Activated T-cell treated with anti-CD3 and anti-CD28 coated beads, Interleukin-2, amount 50 U/mL, for 24 hours (primary cell): ENCODE results near the gene PCDH9.

Source experiments
- DNase-seq: peaks from one replicate; pipeline ENCODE4 v3.0.0-alpha.2; 2020
- H3K27ac Mint-ChIP-seq: 2 replicates; pipeline ENCODE4 v1.8.0; 2020; ENCODE audit warnings: mild to moderate bottlenecking, mixed read lengths
- H3K27me3 Mint-ChIP-seq: 2 replicates; pipeline ENCODE4 v1.8.0; 2020; ENCODE audit warnings: mixed read lengths
- H3K36me3 Mint-ChIP-seq: 2 replicates; pipeline ENCODE4 v1.8.0; 2020; ENCODE audit warnings: low read depth, mixed read lengths
- H3K4me1 Mint-ChIP-seq: 2 replicates; pipeline ENCODE4 v1.8.0; 2020; ENCODE audit warnings: low read depth, mixed read lengths
- H3K4me3 Mint-ChIP-seq: 2 replicates; pipeline ENCODE4 v1.8.0; 2020; ENCODE audit warnings: mild to moderate bottlenecking, moderate library complexity, mixed read lengths
- H3K9me3 Mint-ChIP-seq: 2 replicates; pipeline ENCODE4 v1.8.0; 2020; ENCODE audit warnings: mixed read lengths

Gene PCDH9

DNA sequence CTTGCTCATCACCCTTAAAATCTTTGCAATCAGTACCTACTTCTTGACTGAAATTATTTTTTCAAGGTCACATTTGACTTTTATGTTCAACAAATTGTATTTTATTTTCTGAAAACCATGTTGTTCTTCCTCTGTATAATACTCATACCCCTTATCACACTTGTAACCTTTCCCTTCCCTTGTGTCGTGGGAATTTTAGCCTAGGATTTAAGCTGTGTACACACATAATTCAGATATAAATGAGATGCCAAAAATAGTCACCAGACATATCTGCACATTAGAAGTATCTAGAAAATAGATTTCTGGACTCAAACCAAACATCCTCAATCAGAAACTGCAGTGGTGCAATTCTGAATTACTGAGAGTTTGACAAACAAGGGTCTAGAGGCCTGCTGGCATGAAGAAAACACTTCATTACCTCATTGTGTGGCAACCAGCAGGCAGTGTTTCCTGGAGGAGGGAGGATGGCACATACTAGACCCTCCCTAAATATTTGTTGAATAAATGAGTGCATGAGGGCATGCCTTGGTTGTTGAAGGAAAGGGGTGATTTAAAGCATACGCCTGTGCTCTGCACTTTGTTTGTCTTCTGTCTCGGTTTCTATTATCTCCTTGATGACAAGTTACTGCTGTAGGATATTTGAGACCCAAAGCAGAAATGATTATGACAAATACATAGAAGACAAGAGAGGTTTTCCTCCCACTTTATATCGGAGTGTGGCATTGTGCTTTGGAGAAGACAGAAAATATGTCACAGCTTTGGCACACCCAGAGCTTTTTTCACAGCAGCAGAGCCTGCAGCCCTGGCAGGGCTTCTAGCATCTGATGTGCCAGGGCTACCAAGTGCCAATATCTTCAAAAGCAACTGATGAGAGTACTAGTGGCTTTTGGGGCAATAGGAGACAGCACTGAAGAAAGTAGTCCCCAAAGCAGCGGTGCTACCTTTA is 881.1 kb downstream of the PCDH9 start:
- H3K27ac Mint-ChIP-seq: no peak overlapping the region
- peaks cover 2% of the 10 kb centered on the region for H3K9me3 Mint-ChIP-seq
- H3K4me3 Mint-ChIP-seq: no peak overlapping the region
- H3K4me1 Mint-ChIP-seq: no peaks in the 10 kb centered on the region
- no peaks in the 10 kb centered on the region for H3K36me3 Mint-ChIP-seq
- DNase-seq: no peak
- no peaks in the 10 kb centered on the region for H3K27me3 Mint-ChIP-seq

DNA sequence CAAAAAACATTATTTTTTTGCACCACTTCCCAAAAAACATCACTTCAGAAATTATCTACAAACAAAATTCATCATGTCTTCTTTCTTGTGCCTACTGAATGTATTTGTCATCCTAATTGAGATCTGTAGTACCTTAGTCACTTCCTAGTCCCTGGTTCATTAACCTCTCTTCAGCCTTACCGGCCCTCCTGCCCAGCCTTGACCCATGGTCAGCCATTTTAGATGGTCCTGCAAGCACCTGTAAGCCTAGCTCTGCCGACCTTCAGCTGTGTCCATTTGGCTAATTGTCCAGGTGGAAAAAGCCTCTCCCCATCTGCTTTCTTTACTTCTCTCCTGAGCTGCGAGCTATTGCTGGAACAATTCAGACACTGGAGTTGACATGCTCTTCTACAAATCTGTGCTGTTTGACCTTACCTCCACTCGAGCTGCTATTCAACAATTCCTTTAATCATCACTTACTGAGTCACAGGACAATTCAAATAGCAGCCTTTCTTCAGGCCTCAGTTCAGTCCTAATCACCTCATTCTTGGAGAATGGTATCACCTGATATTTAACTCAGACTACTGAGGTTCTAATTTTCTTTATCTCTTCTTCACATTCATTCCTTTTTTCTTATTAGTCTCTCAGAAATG is 882.5 kb downstream of the PCDH9 start:
- Mint-ChIP-seq H3K4me1 (no peaks in the 10 kb centered on the region), H3K27ac (no peak overlapping the region), H3K9me3 (peaks cover 2% of the 10 kb centered on the region)

GRCh38 chr13:66345971-66346370 is 884.2 kb downstream of the PCDH9 start:
- peaks cover 2% of the 10 kb centered on the region for H3K9me3 Mint-ChIP-seq
- no peak overlapping the region for H3K27ac Mint-ChIP-seq
- H3K4me1 Mint-ChIP-seq: no peaks in the 10 kb centered on the region
- DNase-seq: no peak
- no peaks in the 10 kb centered on the region for H3K36me3 Mint-ChIP-seq
- H3K4me3 Mint-ChIP-seq: no peak overlapping the region
- no peaks in the 10 kb centered on the region for H3K27me3 Mint-ChIP-seq

More for the DNA sequence above, 882.5 kb downstream of the PCDH9 start:
- Mint-ChIP-seq H3K27me3 (no peaks in the 10 kb centered on the region), H3K4me3 (no peak overlapping the region), H3K36me3 (no peaks in the 10 kb centered on the region)
- DNase-seq: no peak

- H3K36me3 Mint-ChIP-seq: no peaks in the 10 kb centered on the region
- no peak for DNase-seq
These were observed 884.7 kb downstream of the PCDH9 start for GRCh38 chr13:66345518-66345810.

DNA sequence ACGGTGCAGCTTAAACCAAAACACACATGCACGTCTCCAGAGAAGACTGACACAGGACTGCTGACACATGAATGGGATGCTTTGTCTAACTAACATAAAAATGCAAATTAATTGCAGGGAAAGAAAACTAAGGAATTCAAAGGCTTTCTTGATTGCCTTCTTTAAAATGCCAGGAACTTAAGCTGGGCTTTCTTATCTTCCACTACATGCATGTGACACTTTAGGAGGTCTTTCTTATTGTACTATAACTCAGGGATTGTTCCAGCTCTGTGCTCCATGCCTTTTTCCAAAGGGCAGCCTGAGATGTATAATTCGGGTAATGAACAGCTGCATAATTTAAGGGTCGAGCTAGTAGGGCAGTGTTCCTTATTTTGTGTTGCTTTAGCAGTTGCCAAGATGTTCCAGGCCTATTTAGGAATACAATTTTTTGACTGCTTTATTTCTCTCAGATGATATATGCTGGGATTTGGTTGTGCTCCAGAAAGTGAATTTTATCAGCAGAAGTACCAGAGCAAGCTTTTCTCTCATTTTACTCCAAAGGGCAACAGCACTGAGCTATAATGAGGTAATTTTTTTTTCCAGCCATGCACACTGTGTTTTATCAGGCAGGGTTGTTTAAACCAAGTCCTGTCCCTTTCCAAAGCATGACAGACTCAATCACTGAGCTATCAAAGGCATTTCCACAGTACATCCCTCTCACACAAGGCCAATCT is 885.2 kb downstream of the PCDH9 start:
- H3K4me1 Mint-ChIP-seq: no peaks in the 10 kb centered on the region
- peaks cover 2% of the 10 kb centered on the region for H3K9me3 Mint-ChIP-seq
- no peak overlapping the region for H3K4me3 Mint-ChIP-seq
- no peak overlapping the region for H3K27ac Mint-ChIP-seq
- H3K27me3 Mint-ChIP-seq: no peaks in the 10 kb centered on the region
- no peaks in the 10 kb centered on the region for H3K36me3 Mint-ChIP-seq
- DNase-seq: no peak

More at GRCh38 chr13:66345518-66345810, 884.7 kb downstream of the PCDH9 start:
- Mint-ChIP-seq H3K9me3 (peaks cover 2% of the 10 kb centered on the region), H3K27ac (no peak overlapping the region), H3K4me1 (no peaks in the 10 kb centered on the region), H3K4me3 (no peak overlapping the region), H3K27me3 (no peaks in the 10 kb centered on the region)

- no peak overlapping the region for H3K4me3 Mint-ChIP-seq
- H3K27ac Mint-ChIP-seq: no peak overlapping the region
- H3K4me1 Mint-ChIP-seq: no peaks in the 10 kb centered on the region
- DNase-seq: no peak
- no peaks in the 10 kb centered on the region for H3K36me3 Mint-ChIP-seq
- no peaks in the 10 kb centered on the region for H3K9me3 Mint-ChIP-seq
- no peaks in the 10 kb centered on the region for H3K27me3 Mint-ChIP-seq
These were observed 886.8 kb downstream of the PCDH9 start for GRCh38 chr13:66343224-66343828.

- Mint-ChIP-seq H3K9me3 (no peaks in the 10 kb centered on the region), H3K36me3 (no peaks in the 10 kb centered on the region), H3K27ac (no peak overlapping the region)
These were observed 888.3 kb downstream of the PCDH9 start for GRCh38 chr13:66341635-66342377.

DNA sequence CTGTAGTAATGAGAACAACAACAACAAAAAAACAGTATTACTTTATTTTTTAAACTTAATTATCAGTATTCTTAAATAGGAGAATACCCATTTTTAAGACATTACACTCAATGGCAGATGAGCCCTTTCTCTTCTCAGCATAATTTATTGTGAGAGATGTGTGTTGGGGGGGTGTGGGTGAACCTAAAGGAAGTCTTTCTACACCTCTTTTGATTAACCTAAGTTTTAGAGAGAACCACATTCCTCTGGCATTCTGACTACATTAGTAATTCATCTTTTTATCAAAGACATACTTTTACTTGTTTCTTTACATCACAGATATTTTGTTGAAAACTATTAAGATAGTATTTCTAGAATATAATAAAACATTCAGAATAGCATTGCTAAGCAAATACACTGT is 890.9 kb downstream of the PCDH9 start:
- Mint-ChIP-seq H3K27ac (no peak overlapping the region), H3K9me3 (no peaks in the 10 kb centered on the region)
- DNase-seq: no peak

More at GRCh38 chr13:66341635-66342377, 888.3 kb downstream of the PCDH9 start:
- no peaks in the 10 kb centered on the region for H3K27me3 Mint-ChIP-seq
- H3K4me1 Mint-ChIP-seq: no peaks in the 10 kb centered on the region
- H3K4me3 Mint-ChIP-seq: no peak overlapping the region
- no peak for DNase-seq

GRCh38 chr13:66338542-66338941 is 891.6 kb downstream of the PCDH9 start:
- no peak overlapping the region for H3K4me3 Mint-ChIP-seq
- H3K9me3 Mint-ChIP-seq: no peaks in the 10 kb centered on the region
- no peaks in the 10 kb centered on the region for H3K36me3 Mint-ChIP-seq
- no peaks in the 10 kb centered on the region for H3K4me1 Mint-ChIP-seq
- DNase-seq: no peak
- no peak overlapping the region for H3K27ac Mint-ChIP-seq
- no peaks in the 10 kb centered on the region for H3K27me3 Mint-ChIP-seq

More for the DNA sequence above, 890.9 kb downstream of the PCDH9 start:
- no peak overlapping the region for H3K4me3 Mint-ChIP-seq
- no peaks in the 10 kb centered on the region for H3K36me3 Mint-ChIP-seq
- H3K27me3 Mint-ChIP-seq: no peaks in the 10 kb centered on the region
- H3K4me1 Mint-ChIP-seq: no peaks in the 10 kb centered on the region

- Mint-ChIP-seq H3K27ac (no peak overlapping the region), H3K4me3 (no peak overlapping the region), H3K9me3 (no peaks in the 10 kb centered on the region), H3K36me3 (no peaks in the 10 kb centered on the region), H3K4me1 (no peaks in the 10 kb centered on the region), H3K27me3 (no peaks in the 10 kb centered on the region)
- no peak for DNase-seq
These were observed 894.5 kb downstream of the PCDH9 start for GRCh38 chr13:66335626-66336025.

GRCh38 chr13:66329988-66330451 is 900.1 kb downstream of the PCDH9 start:
- Mint-ChIP-seq H3K27ac (no peak overlapping the region), H3K4me1 (peaks cover 1% of the 10 kb centered on the region), H3K36me3 (no peaks in the 10 kb centered on the region), H3K4me3 (no peak overlapping the region), H3K9me3 (no peaks in the 10 kb centered on the region), H3K27me3 (no peaks in the 10 kb centered on the region)
- DNase-seq: no peak

- peaks cover 1% of the 10 kb centered on the region for H3K4me1 Mint-ChIP-seq
- no peak overlapping the region for H3K4me3 Mint-ChIP-seq
- DNase-seq: no peak
- H3K36me3 Mint-ChIP-seq: no peaks in the 10 kb centered on the region
- no peaks in the 10 kb centered on the region for H3K9me3 Mint-ChIP-seq
- no peak overlapping the region for H3K27ac Mint-ChIP-seq
- H3K27me3 Mint-ChIP-seq: no peaks in the 10 kb centered on the region
These were observed 901.7 kb downstream of the PCDH9 start for GRCh38 chr13:66328476-66328875.

GRCh38 chr13:66323745-66324347 is 906.3 kb downstream of the PCDH9 start:
- no peak overlapping the region for H3K4me3 Mint-ChIP-seq
- H3K27ac Mint-ChIP-seq: no peak overlapping the region
- no peaks in the 10 kb centered on the region for H3K27me3 Mint-ChIP-seq
- DNase-seq: no peak
- H3K4me1 Mint-ChIP-seq: no peaks in the 10 kb centered on the region
- H3K9me3 Mint-ChIP-seq: no peaks in the 10 kb centered on the region
- no peaks in the 10 kb centered on the region for H3K36me3 Mint-ChIP-seq
